Liver (tissue), 9 donors: Measurements from ENCODE around the gene PPP1R13B. TPM values are rescaled to one million over a fixed set of nuclear protein-coding genes. Genes with fewer than 3 reads are reported as not detected.

ENCODE experiments used
- DNase-seq: peaks from one replicate; pipeline ENCODE4 v3.0.0-alpha.2; 2017; ENCODE audit warnings: low spot score
- H3K27ac ChIP-seq, 2 donors: one replicate each; pipeline ENCODE4 v1.7.0; 2013; ENCODE audit warnings: inconsistent platforms in 2 of 2, low read length in 2 of 2, control low read depth in 1 of 2, low read depth in 1 of 2, mild to moderate bottlenecking in 1 of 2
- H3K27me3 ChIP-seq, 4 donors: one replicate each; pipeline versions ENCODE4 v1.6.1 to v1.7.0; 2013; ENCODE audit warnings: low read length in 3 of 4, inconsistent platforms in 1 of 4, mild to moderate bottlenecking in 1 of 4, moderate library complexity in 1 of 4; ENCODE audit not compliant: control insufficient read depth in 4 of 4, insufficient read depth in 4 of 4
- H3K36me3 ChIP-seq, 4 donors: one replicate each; pipeline versions ENCODE4 v1.6.1 to v1.7.0; 2013; ENCODE audit warnings: low read length in 3 of 4, mild to moderate bottlenecking in 3 of 4, low read depth in 1 of 4, moderate library complexity in 1 of 4; ENCODE audit not compliant: control insufficient read depth in 4 of 4, insufficient read depth in 3 of 4
- H3K4me1 ChIP-seq, 4 donors: one replicate each; pipeline versions ENCODE4 v1.6.1 to v1.7.0; 2013; ENCODE audit warnings: low read length in 3 of 4, mild to moderate bottlenecking in 3 of 4, moderate library complexity in 1 of 4; ENCODE audit not compliant: control insufficient read depth in 4 of 4, insufficient read depth in 4 of 4
- H3K4me3 ChIP-seq, 3 donors: one replicate each; pipeline versions ENCODE4 v1.6.1 to v1.7.0; 2013; ENCODE audit warnings: low read length in 3 of 3, control low read depth in 1 of 3, low read depth in 1 of 3, mild to moderate bottlenecking in 1 of 3
- H3K9ac ChIP-seq, 2 donors: one replicate each; pipeline ENCODE4 v1.7.0; 2013; ENCODE audit warnings: low read length in 2 of 2, mild to moderate bottlenecking in 2 of 2, moderate library complexity in 2 of 2, control low read depth in 1 of 2, low read depth in 1 of 2
- H3K9me3 ChIP-seq, 4 donors: one replicate each; pipeline versions ENCODE4 v1.6.1 to v1.7.0; 2013; ENCODE audit warnings: low read length in 3 of 4; ENCODE audit not compliant: control insufficient read depth in 4 of 4
- EGR1 ChIP-seq, 2 donors: IDR thresholded peaks; 2 replicates each; pipeline ENCODE4 v1.6.1; 2016 to 2018; ENCODE audit warnings: antibody characterized with exemption in 2 of 2, low read depth in 2 of 2
- FOXA1 ChIP-seq: IDR thresholded peaks from 2 replicates; pipeline ENCODE4 v1.6.1; 2016; ENCODE audit warnings: antibody characterized with exemption
- FOXA2 ChIP-seq: IDR thresholded peaks from 2 replicates; pipeline ENCODE4 v1.6.1; 2016; ENCODE audit warnings: antibody characterized with exemption
- GABPA ChIP-seq, 2 donors: IDR thresholded peaks in 1 of 2; conservative IDR thresholded peaks in 1 of 2; 2 replicates each; pipeline ENCODE4 v1.6.1; 2016; ENCODE audit warnings: antibody characterized with exemption in 2 of 2, mild to moderate bottlenecking in 1 of 2, moderate library complexity in 1 of 2
- HNF4A ChIP-seq, 2 donors: conservative IDR thresholded peaks; 2 replicates each; pipeline ENCODE4 v1.6.1; 2016; ENCODE audit warnings: antibody characterized with exemption in 2 of 2, mild to moderate bottlenecking in 2 of 2
- HNF4G ChIP-seq: IDR thresholded peaks from 2 replicates; pipeline ENCODE4 v1.6.1; 2016; ENCODE audit warnings: antibody characterized with exemption
- JUND ChIP-seq, 2 donors: IDR thresholded peaks; 2 replicates each; pipeline ENCODE4 v1.6.1; 2016; ENCODE audit warnings: antibody characterized with exemption in 2 of 2
- NR2F2 ChIP-seq: IDR thresholded peaks from 2 replicates; pipeline ENCODE4 v1.6.1; 2016; ENCODE audit warnings: antibody characterized with exemption
- RAD21 ChIP-seq, 2 donors: IDR thresholded peaks; 2 replicates each; pipeline ENCODE4 v1.6.1; 2016; ENCODE audit warnings: antibody characterized with exemption in 2 of 2, mild to moderate bottlenecking in 2 of 2
- RXRA ChIP-seq, 2 donors: IDR thresholded peaks; 2 replicates each; pipeline ENCODE4 v1.6.1; 2017 to 2018; ENCODE audit warnings: antibody characterized with exemption in 2 of 2, mild to moderate bottlenecking in 1 of 2
- SP1 ChIP-seq: IDR thresholded peaks from 2 replicates; pipeline ENCODE4 v1.6.1; 2018; ENCODE audit warnings: antibody characterized with exemption, mild to moderate bottlenecking
- TAF1 ChIP-seq: conservative IDR thresholded peaks from 2 replicates; pipeline ENCODE4 v1.6.1; 2016; ENCODE audit warnings: antibody characterized with exemption, mild to moderate bottlenecking
- YY1 ChIP-seq: IDR thresholded peaks from 2 replicates; pipeline ENCODE4 v1.6.1; 2016; ENCODE audit warnings: antibody characterized with exemption, mild to moderate bottlenecking
- ZBTB33 ChIP-seq: IDR thresholded peaks from 2 replicates; pipeline ENCODE4 v1.6.1; 2016; ENCODE audit warnings: antibody characterized with exemption
- WGBS: extraction: QIAGEN DNeasy Blood & Tissue Kit; methylation state at CpG from one replicate; pipeline ENCODE4 v1.1.7; 2013; 5-methylcytosine and 5-hydroxymethylcytosine counted together
- polyA plus RNA-seq, 2 donors: library from polyadenylated mRNA; stranded (reverse) in 1 of 2; unstranded in 1 of 2; fragments of 200-250 nt in 1 of 2; fragments of >200 nt in 1 of 2; fragmentation: Nextera tagmentation in 1 of 2; extraction: Ambion mirVana in 1 of 2; gene quantifications; one replicate each; pipeline versions ENCODE4 v1.2.1 to v1.2.3, GENCODE V29; 2013 to 2015
- total RNA-seq, 2 donors: library from RNA; depleted of rRNA; stranded (reverse); fragments of >200 nt; gene quantifications; one replicate each; pipeline ENCODE4 v1.2.3, GENCODE V29; 2014
- TF ChIP-seq, protein P1 (sequence below): IDR thresholded peaks from 2 replicates; pipeline ENCODE4 v1.6.1; 2016; ENCODE audit warnings: antibody characterized with exemption
- TF ChIP-seq, protein P2 (sequence below): IDR thresholded peaks from 2 replicates; pipeline ENCODE4 v1.6.1; 2016; ENCODE audit warnings: antibody characterized with exemption
- TF ChIP-seq, protein P3 (sequence below): fragments of 150-350 bp; IDR thresholded peaks from 2 replicates; pipeline ENCODE4 v1.5.1; 2017; ENCODE audit warnings: improper control_type of control experiment, low read depth, low read length; ENCODE audit not compliant: missing input control
- donor health status: healthy.
- donor health status: healthy.
- donor health status: healthy.
- donor health status: healthy.
- donor health status: healthy.

The PPP1R13B gene
- total and polyA plus RNA-seq, 4 donors: 3.2 to 15.1 (median 5.1) TPM

- no peak for TF ChIP-seq NR2F2
Observed at GRCh38 chr14:103719751-103720150, 127.6 kb downstream of the PPP1R13B start (continued).

GRCh38 chr14:103718572-103718971 is 128.8 kb downstream of the PPP1R13B start:
- 83% methylated on average over 16 of the region's 16 CpGs for WGBS
- H3K4me1 ChIP-seq: peaks cover 0 to 23% (median 9%) of the 10 kb centered on the region in 4 donors

DNA sequence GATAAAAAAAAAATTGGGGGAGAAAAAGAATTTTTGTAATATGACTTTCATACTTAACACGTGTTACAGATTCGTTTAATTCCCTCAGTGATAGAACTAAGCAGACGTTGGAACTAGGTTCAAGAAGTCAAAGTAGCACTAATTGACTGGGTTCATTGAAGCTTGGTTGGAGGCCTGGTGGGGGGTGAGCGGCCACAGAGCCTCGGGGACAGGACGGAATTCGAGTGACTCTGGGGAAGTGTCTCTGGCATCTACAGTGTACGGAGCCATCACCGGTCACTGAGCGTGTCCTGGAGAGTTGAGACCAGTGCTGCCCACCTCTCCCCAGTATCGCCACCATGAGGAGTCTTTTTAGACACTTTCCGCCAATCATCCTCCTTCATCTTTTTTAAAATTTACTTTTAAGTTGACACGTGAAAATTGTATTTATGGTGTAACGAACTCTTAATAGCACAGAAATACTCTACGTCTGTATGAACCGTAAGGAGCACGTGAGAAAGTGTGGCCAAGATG is 130.4 kb downstream of the PPP1R13B start:
- DNase-seq: no peak
- no peak overlapping the region for H3K9ac ChIP-seq
- WGBS: 83% methylated on average over 17 of the region's 17 CpGs
- H3K36me3 ChIP-seq: peaks cover 0 to 2% (median 0%) of the 10 kb centered on the region in 4 donors
- peaks cover 0 to 20% (median 5%) of the 10 kb centered on the region in 4 donors for H3K4me1 ChIP-seq
- no peaks in the 10 kb centered on the region for H3K27me3 ChIP-seq
- no peak overlapping the region for H3K27ac ChIP-seq
- H3K9me3 ChIP-seq: no peaks in the 10 kb centered on the region
- peak overlapping the region in 1 of 3 donors; percentile 93 for H3K4me3 ChIP-seq
- TF ChIP-seq YY1: no peak
- TF ChIP-seq TAF1: no peak
- TF ChIP-seq HNF4G: no peak
- TF ChIP-seq RXRA (IDR thresholded peaks at IDR 0.05): no peak
- TF ChIP-seq FOXA1: no peak
- TF ChIP-seq RAD21 (IDR thresholded peaks at IDR 0.05): no peak
- TF ChIP-seq ZBTB33: no peak
- TF ChIP-seq JUND (IDR thresholded peaks at IDR 0.05): no peak
- TF ChIP-seq SP1: no peak
- TF ChIP-seq FOXA2: no peak
- TF ChIP-seq EGR1 (IDR thresholded peaks at IDR 0.05; ENCODE audit: low read depth in 2 of 2): no peak
- TF ChIP-seq, protein P1, sequence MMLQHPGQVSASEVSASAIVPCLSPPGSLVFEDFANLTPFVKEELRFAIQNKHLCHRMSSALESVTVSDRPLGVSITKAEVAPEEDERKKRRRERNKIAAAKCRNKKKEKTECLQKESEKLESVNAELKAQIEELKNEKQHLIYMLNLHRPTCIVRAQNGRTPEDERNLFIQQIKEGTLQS: no peak
- TF ChIP-seq NR2F2: no peak
- no peak for TF ChIP-seq GABPA (IDR thresholded peaks at IDR 0.05 in 1 of 2, conservative IDR thresholded peaks at IDR 0.05 in 1 of 2)

More at GRCh38 chr14:103718572-103718971, 128.8 kb downstream of the PPP1R13B start:
- no peak overlapping the region for H3K9ac ChIP-seq
- H3K27me3 ChIP-seq: no peaks in the 10 kb centered on the region
- TF ChIP-seq, protein P2, sequence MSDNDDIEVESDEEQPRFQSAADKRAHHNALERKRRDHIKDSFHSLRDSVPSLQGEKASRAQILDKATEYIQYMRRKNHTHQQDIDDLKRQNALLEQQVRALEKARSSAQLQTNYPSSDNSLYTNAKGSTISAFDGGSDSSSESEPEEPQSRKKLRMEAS: no peak
- TF ChIP-seq YY1: no peak
- TF ChIP-seq JUND (IDR thresholded peaks at IDR 0.05): no peak
- no peak for TF ChIP-seq HNF4A (conservative IDR thresholded peaks at IDR 0.05)
- no peak for TF ChIP-seq SP1
- TF ChIP-seq FOXA2: no peak
- TF ChIP-seq ZBTB33: no peak
- no peak for TF ChIP-seq RAD21 (IDR thresholded peaks at IDR 0.05)
- no peak for TF ChIP-seq FOXA1
- no peak for TF ChIP-seq RXRA (IDR thresholded peaks at IDR 0.05)
- TF ChIP-seq, protein P1: no peak
- TF ChIP-seq, protein P3, sequence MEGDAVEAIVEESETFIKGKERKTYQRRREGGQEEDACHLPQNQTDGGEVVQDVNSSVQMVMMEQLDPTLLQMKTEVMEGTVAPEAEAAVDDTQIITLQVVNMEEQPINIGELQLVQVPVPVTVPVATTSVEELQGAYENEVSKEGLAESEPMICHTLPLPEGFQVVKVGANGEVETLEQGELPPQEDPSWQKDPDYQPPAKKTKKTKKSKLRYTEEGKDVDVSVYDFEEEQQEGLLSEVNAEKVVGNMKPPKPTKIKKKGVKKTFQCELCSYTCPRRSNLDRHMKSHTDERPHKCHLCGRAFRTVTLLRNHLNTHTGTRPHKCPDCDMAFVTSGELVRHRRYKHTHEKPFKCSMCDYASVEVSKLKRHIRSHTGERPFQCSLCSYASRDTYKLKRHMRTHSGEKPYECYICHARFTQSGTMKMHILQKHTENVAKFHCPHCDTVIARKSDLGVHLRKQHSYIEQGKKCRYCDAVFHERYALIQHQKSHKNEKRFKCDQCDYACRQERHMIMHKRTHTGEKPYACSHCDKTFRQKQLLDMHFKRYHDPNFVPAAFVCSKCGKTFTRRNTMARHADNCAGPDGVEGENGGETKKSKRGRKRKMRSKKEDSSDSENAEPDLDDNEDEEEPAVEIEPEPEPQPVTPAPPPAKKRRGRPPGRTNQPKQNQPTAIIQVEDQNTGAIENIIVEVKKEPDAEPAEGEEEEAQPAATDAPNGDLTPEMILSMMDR: no peak
- no peak for TF ChIP-seq EGR1 (IDR thresholded peaks at IDR 0.05; ENCODE audit: low read depth in 2 of 2)
- TF ChIP-seq NR2F2: no peak
- no peak for TF ChIP-seq HNF4G
- TF ChIP-seq GABPA (IDR thresholded peaks at IDR 0.05 in 1 of 2, conservative IDR thresholded peaks at IDR 0.05 in 1 of 2): no peak
- H3K36me3 ChIP-seq: peaks cover 0 to 2% (median 0%) of the 10 kb centered on the region in 4 donors
- no peaks in the 10 kb centered on the region for H3K9me3 ChIP-seq
- no peak overlapping the region for H3K4me3 ChIP-seq
- H3K27ac ChIP-seq: no peak overlapping the region
- DNase-seq: no peak
